Endothelial cell (in vitro differentiated cells): ENCODE data around the gene MECR. TPM values are rescaled to one million over a fixed set of nuclear protein-coding genes. Genes with fewer than 3 reads are reported as not detected.

ENCODE experiments used
- DNase-seq: peaks from one replicate; pipeline ENCODE4 v3.0.0; 2021; ENCODE audit warnings: low spot score
- H3K27ac Mint-ChIP-seq: one replicate; pipeline ENCODE4 v1.8.0; 2021; ENCODE audit warnings: mixed read lengths, inconsistent platforms; ENCODE audit not compliant: unreplicated experiment
- H3K27me3 Mint-ChIP-seq: one replicate; pipeline ENCODE4 v1.8.0; 2021; ENCODE audit warnings: mild to moderate bottlenecking, moderate library complexity, mixed read lengths, inconsistent platforms; ENCODE audit not compliant: unreplicated experiment
- H3K36me3 Mint-ChIP-seq: one replicate; pipeline ENCODE4 v1.8.0; 2021; ENCODE audit warnings: mild to moderate bottlenecking, low read depth, mixed read lengths, inconsistent platforms; ENCODE audit not compliant: unreplicated experiment
- H3K4me1 Mint-ChIP-seq: one replicate; pipeline ENCODE4 v1.8.0; 2021; ENCODE audit warnings: mild to moderate bottlenecking, mixed read lengths, inconsistent platforms; ENCODE audit not compliant: unreplicated experiment
- H3K4me3 Mint-ChIP-seq: one replicate; pipeline ENCODE4 v1.8.0; 2021; ENCODE audit warnings: mild to moderate bottlenecking, mixed read lengths, inconsistent platforms; ENCODE audit not compliant: unreplicated experiment
- H3K9me3 Mint-ChIP-seq: one replicate; pipeline ENCODE4 v1.8.0; 2021; ENCODE audit warnings: mixed read lengths, inconsistent platforms; ENCODE audit not compliant: unreplicated experiment
- total RNA-seq: library from RNA; stranded (reverse); fragmentation: NEBNext Ultra II Directional; extraction: Animal tissue kit (Norgen Biotek cat#: 25700); gene quantifications from one replicate; pipeline ENCODE4 v1.2.1, GENCODE V29; 2021; ENCODE audit not compliant: unreplicated experiment
- TF ChIP-seq, protein P1 (sequence below): fragments of 200-600 bp; sonication (generic); IDR thresholded peaks from one replicate; pipeline ENCODE4 v1.5.0; 2021; ENCODE audit warnings: antibody characterized with exemption; ENCODE audit not compliant: unreplicated experiment

The MECR gene
- total RNA-seq, 1 donor from 2014 or later: 20.2 TPM

DNA sequence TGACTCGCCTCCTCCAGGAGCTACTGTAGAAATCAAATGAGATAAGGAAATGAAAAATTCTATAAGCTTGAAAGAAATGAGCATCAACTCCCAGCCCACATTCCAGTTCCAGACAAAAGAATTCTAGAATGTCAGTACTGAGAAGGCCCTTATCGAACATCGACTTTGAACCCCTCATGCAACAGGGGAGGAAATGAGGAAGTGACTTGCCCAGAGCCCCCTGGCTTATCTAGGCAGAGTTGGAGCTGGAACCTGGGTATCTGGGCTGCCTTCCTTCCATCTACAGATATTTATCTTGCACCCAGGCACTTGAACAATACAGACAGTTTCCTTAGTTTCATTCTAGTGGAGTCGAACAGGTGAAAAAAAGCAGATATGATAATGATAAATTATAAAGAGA lies 22.3 kb downstream of the MECR start:
- no peaks in the 10 kb centered on the region for H3K9me3 Mint-ChIP-seq
- H3K4me3 Mint-ChIP-seq: no peak overlapping the region
- H3K4me1 Mint-ChIP-seq: peaks cover 15% of the 10 kb centered on the region
- peaks cover 27% of the 10 kb centered on the region for H3K36me3 Mint-ChIP-seq
- H3K27ac Mint-ChIP-seq: no peak overlapping the region
- no peak for DNase-seq
- peaks cover 3% of the 10 kb centered on the region for H3K27me3 Mint-ChIP-seq
- TF ChIP-seq, protein P1, sequence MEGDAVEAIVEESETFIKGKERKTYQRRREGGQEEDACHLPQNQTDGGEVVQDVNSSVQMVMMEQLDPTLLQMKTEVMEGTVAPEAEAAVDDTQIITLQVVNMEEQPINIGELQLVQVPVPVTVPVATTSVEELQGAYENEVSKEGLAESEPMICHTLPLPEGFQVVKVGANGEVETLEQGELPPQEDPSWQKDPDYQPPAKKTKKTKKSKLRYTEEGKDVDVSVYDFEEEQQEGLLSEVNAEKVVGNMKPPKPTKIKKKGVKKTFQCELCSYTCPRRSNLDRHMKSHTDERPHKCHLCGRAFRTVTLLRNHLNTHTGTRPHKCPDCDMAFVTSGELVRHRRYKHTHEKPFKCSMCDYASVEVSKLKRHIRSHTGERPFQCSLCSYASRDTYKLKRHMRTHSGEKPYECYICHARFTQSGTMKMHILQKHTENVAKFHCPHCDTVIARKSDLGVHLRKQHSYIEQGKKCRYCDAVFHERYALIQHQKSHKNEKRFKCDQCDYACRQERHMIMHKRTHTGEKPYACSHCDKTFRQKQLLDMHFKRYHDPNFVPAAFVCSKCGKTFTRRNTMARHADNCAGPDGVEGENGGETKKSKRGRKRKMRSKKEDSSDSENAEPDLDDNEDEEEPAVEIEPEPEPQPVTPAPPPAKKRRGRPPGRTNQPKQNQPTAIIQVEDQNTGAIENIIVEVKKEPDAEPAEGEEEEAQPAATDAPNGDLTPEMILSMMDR: no peak

DNA sequence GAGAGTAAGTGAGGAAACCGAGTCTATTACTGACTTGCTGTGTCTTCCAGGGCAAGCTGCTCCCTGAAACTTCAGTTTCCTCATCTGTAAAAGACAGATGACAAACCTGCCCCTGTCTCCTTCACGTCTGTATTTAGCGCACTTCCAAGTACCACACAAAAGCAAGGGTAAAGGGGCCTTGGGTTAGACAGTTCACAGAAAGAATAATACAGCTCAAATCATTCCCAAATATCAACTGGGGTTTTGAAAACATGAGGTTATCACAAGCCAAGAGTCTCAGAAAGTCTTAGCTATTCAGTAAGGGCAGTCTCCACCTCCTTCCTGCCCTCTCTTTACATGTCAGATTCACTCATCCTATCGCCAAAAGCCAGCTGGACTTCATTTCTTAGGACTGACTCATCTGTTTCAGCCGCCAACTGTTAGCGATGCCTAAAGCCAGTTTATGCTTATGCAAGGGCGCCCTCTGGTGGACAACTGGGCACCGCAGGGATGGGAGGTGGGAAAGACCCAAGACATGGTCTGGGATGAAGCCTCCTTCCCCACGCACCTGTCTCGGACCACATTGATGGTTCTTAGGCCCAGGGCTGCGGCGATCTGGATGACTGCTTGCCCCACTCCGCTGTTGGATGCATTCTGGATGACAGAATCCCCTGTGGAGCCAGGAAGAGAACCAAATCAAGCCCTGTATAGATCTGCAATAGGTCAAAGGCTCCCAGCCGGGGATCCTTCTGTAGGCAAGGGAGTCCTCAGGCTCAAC lies 28.0 kb downstream of the MECR start:
- Mint-ChIP-seq H3K9me3 (no peaks in the 10 kb centered on the region), H3K27ac (peak overlapping the region; percentile 34), H3K4me3 (no peak overlapping the region), H3K36me3 (peaks cover 16% of the 10 kb centered on the region), H3K27me3 (no peaks in the 10 kb centered on the region), H3K4me1 (peaks cover 7% of the 10 kb centered on the region)
- TF ChIP-seq, protein P1: peak; percentile 96
- DNase-seq: peak; percentile 96

DNA sequence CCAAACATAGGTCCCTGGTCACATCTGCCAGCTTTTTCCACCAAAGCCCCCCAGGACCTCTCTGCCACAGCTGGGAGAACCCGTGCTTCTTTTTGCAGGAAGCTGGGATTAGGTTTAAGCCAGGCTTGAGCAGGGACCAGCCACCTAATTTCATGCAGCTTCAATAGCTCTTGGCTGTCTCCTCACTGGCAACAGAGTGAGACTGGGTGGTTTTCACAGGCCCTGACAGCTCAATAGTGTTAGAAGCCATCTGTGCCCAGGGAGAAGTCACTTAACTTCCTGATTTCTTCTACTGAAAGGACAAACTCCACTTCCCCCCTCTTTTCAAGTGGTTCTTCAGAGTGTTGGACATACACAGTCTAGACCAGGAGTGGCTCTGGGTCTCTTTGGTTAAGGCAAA lies 28.7 kb downstream of the MECR start:
- no peaks in the 10 kb centered on the region for H3K9me3 Mint-ChIP-seq
- peak overlapping the region; percentile 34 for H3K27ac Mint-ChIP-seq
- H3K36me3 Mint-ChIP-seq: peaks cover 19% of the 10 kb centered on the region
- H3K4me3 Mint-ChIP-seq: no peak overlapping the region
- H3K4me1 Mint-ChIP-seq: peaks cover 7% of the 10 kb centered on the region
- H3K27me3 Mint-ChIP-seq: no peaks in the 10 kb centered on the region
- DNase-seq: no peak
- TF ChIP-seq, protein P1: no peak

DNA sequence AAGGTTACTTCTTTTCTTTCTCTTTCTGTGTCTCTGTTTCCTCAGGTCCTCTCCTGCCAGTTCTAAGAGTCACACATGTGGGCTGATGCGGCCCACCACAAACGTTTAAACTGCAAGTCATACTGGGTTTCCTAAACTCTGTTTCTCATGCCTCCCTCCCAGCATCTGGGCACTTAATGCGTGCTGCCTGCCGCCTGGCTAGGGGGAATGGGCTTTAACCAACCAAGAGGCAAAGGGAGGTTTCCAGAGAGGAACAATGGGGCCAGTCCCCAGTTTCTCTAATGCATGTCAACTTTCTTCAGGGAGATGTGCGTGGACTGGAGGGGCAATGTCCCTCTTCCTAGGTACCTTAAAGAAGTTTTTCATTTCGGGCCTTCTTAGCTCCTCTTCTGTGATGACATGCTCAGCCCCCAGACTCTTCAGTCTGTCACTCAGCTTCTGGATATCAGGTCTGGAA lies 29.1 kb downstream of the MECR start:
- Mint-ChIP-seq H3K4me1 (peaks cover 7% of the 10 kb centered on the region), H3K27me3 (peaks cover 1% of the 10 kb centered on the region), H3K9me3 (no peaks in the 10 kb centered on the region), H3K27ac (no peak overlapping the region), H3K36me3 (peaks cover 21% of the 10 kb centered on the region), H3K4me3 (no peak overlapping the region)
- TF ChIP-seq, protein P1: no peak
- no peak for DNase-seq

DNA sequence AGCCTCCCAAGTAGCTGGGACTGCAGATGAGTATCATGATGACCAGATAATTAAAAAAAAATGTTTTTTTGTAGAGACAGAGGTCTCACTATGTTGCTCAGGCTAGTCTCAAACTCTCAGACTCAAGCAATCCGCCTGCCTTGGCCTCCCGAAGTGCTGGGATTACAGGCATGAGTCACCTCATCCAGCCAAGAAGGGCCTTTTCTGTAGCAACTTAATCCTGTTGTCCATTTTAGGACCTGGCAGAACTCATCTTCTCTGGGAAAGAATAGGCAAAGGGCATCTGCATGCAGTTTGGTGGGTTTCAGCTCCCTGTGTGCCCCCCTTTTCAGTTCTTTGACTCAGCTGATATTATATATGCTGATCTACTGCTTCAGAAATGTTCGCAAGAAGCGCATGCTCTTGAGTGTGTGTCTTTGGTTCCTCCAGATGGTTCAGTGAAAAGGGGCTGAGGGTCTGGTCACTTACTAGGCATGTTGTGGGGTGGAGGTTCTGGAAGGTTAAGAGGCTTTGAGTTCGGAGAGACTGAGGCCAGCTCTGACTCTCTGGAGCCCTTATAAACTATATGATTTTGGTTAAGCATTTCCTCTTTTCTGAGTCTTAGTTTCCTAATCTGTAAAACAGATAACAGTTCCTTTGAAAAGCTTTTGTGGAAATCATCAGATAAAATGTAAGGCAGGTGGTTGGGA lies 29.7 kb downstream of the MECR start:
- H3K27ac Mint-ChIP-seq: no peak overlapping the region
- H3K9me3 Mint-ChIP-seq: no peaks in the 10 kb centered on the region
- no peak for DNase-seq
- no peak overlapping the region for H3K4me3 Mint-ChIP-seq
- TF ChIP-seq, protein P1: no peak
- H3K27me3 Mint-ChIP-seq: peaks cover 1% of the 10 kb centered on the region
- H3K4me1 Mint-ChIP-seq: peaks cover 7% of the 10 kb centered on the region
- H3K36me3 Mint-ChIP-seq: peaks cover 21% of the 10 kb centered on the region
